ENCODE measurements around the gene PPWD1. TPM values are rescaled to one million over a fixed set of nuclear protein-coding genes. Genes with fewer than 3 reads are reported as not detected.
"Not testable (repeated sequence)": the region's sequence is repeated elsewhere in the genome, so short reads cannot be mapped to it uniquely, and the experiment has no call there.

The PPWD1 gene
- total RNA-seq, 3 donors from 2014 or later = 25.6 to 38.7 (median 37.8) TPM

DNA sequence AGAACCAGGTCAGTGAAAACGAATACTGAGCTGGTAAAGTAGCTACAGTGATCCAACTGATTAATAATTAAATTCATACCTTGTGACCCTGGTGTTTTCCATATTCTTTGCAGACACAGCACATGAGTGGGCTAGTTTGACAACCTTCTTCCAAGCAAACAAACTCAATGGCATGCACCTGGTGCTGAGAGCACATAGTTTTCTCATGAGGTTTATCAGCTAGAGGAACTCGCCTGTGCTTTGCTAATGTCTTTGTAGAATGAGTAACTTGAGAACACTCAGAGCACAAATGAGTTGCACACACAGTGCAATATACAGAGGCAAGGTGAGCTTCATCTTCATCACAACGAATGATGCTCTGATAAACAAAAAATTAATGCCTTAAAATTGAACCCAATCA is 48.4 kb downstream of the PPWD1 start:
- no peaks in the 10 kb centered on the region for H3K36me3 ChIP-seq (ENCODE audit: low read depth)

DNA sequence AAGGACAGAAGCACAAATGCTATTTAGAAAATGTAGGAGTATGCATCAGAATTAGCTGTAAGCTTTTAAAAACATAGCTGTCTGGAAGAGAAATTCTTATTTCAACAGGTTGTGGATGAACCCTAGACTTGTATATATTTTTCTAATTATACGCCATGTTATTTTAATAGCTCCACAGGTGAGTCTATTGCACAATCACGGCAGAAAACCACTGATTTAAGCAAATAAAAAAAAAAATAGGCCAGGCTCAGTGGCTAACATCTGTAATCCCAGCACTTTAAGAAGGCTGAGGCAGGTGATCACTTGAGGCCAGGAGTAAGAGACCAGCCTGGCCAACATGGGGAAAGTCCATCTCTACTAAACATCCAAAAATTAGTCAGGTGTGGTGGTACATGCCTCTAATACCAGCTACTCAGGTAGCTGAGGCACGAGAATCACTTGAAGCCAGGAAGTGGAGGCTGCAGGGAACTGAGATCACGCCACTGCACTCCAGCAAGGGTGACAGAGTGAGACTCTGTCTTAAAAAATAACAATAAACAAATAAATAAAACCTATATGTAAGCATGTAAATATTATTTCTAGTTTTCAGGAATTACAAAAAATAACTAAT is 49.3 kb downstream of the PPWD1 start:
- no peaks in the 10 kb centered on the region for H3K4me1 ChIP-seq (ENCODE audit: low read depth)
- H3K36me3 ChIP-seq (ENCODE audit: low read depth) = no peaks in the 10 kb centered on the region
- no peak for ATAC-seq
- H3K4me3 ChIP-seq = no peak overlapping the region
- no peak for TF ChIP-seq CTCF (IDR thresholded peaks at IDR 0.05)
- DNase-seq = no peak
- H3K9me3 ChIP-seq = no peaks in the 10 kb centered on the region
- intact Hi-C loops (cut with DNase I, micrococcal nuclease) = no loop called here

More for the DNA sequence above, 48.4 kb downstream of the PPWD1 start:
- H3K4me1 ChIP-seq (ENCODE audit: low read depth) = no peaks in the 10 kb centered on the region
- no peaks in the 10 kb centered on the region for H3K9me3 ChIP-seq
- no peak for TF ChIP-seq CTCF (IDR thresholded peaks at IDR 0.05)
- intact Hi-C loops (cut with DNase I, micrococcal nuclease) = no loop called here
- H3K4me3 ChIP-seq = no peak overlapping the region
- ATAC-seq (no peak), DNase-seq (no peak)

DNA sequence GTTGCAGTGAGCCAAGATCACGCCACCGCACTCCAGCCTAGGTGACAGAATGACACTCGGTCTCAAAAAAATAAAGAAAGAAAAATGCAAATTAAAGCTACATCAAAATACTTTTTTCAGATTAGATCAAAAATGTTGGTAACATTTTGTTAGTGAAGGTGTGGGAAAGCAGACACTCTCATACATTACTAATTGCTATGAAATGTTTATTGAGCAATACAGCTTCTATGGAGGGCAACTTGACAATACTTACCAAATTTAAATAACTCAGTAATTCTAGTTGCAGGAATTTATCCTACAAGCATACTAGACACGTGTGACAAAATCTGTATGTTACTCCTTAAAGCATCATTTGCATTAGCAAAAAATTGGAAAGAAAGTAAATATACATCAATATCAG is 56.9 kb downstream of the PPWD1 start:
- intact Hi-C loops (cut with DNase I, micrococcal nuclease) = no loop called here
- Histone ChIP-seq H3K9me3 (no peaks in the 10 kb centered on the region), H3K4me3 (no peak overlapping the region), H3K36me3 (ENCODE audit: low read depth) (no peaks in the 10 kb centered on the region), H3K4me1 (ENCODE audit: low read depth) (peaks cover 13% of the 10 kb centered on the region)
- DNase-seq (no peak), ATAC-seq (no peak)
- no peak for TF ChIP-seq CTCF (IDR thresholded peaks at IDR 0.05)

GRCh38 chr5:65621961-65622360 is 58.9 kb downstream of the PPWD1 start:
- DNase-seq; ATAC-seq; H3K36me3 ChIP-seq (ENCODE audit: low read depth); intact Hi-C loops (cut with DNase I, micrococcal nuclease); H3K9me3 ChIP-seq; H3K4me3 ChIP-seq: not testable (repeated sequence)
- H3K4me1 ChIP-seq (ENCODE audit: low read depth) = peaks cover 13% of the 10 kb centered on the region

DNA sequence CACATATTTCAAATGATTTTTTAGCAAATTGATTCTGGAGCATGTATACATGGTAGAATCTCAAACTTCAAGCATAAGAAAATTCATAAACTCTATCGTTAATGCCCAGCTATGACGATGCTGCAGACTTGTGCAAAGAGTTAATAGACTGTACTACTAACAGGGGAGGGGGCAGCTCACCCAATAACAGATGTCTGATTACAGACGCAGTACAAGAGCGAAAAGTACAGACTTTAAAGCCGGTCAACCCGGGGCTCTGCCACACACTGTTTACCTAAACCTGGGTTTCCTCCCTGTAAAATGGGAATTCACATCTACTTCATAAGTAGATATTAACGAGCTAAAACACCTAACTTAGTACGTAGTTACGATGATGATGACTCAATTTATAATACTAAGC is 60.4 kb downstream of the PPWD1 start:
- intact Hi-C loops (cut with DNase I, micrococcal nuclease) = no loop called here
- DNase-seq (peak in 1 of 3 donors; percentile 8), ATAC-seq (no peak)

More for the DNA sequence above, 60.4 kb downstream of the PPWD1 start:
- Histone ChIP-seq H3K4me3 (peak overlapping the region; percentile 82), H3K4me1 (ENCODE audit: low read depth) (peaks cover 13% of the 10 kb centered on the region), H3K9me3 (no peaks in the 10 kb centered on the region), H3K36me3 (ENCODE audit: low read depth) (no peaks in the 10 kb centered on the region)
- no peak for TF ChIP-seq CTCF (IDR thresholded peaks at IDR 0.05)
